ENCODE data around the gene LRRC26. TPM values are rescaled to one million over a fixed set of nuclear protein-coding genes. Genes with fewer than 3 reads are reported as not detected.

Gene LRRC26
- total RNA-seq, 1 experiment from 2014 or later = 0.52 TPM

- BruUV-seq (replicated peaks) = no TSS peak
- peaks cover 33% of the 10 kb centered on the region for H3K27me3 Mint-ChIP-seq (ENCODE audit: unreplicated experiment)
- H3K36me3 Mint-ChIP-seq (ENCODE audit: insufficient read depth, unreplicated experiment) = peaks cover 6% of the 10 kb centered on the region
- H3K4me3 Mint-ChIP-seq (ENCODE audit: low read depth, unreplicated experiment) = no peak overlapping the region
- no peak for TF ChIP-seq CTCF (IDR thresholded peaks at IDR 0.05; ENCODE audit: unreplicated experiment)
- intact Hi-C loops (cut with micrococcal nuclease; ENCODE audit: unreplicated experiment) = no loop called here
- CTCF ChIA-PET = interaction anchor here (0.6 to 0.8 kb wide), 2 partner anchors 21 to 126 kb away, joined by 3 to 5 read pairs; no protein-coding TSS in a partner anchor
- H3K27ac Mint-ChIP-seq (ENCODE audit: unreplicated experiment) = no peak overlapping the region
- no peak for DNase-seq
- no peaks in the 10 kb centered on the region for H3K4me1 Mint-ChIP-seq (ENCODE audit: low read depth, unreplicated experiment)
- peaks cover 2% of the 10 kb centered on the region for H3K9me3 Mint-ChIP-seq (ENCODE audit: low read depth, unreplicated experiment)
These were observed 19.8 kb downstream of the LRRC26 start for GRCh38 chr9:137149942-137150616.

GRCh38 chr9:137149363-137149762, 20.5 kb downstream of the LRRC26 start:
- peaks cover 2% of the 10 kb centered on the region for H3K9me3 Mint-ChIP-seq (ENCODE audit: low read depth, unreplicated experiment)
- no peak overlapping the region for H3K4me3 Mint-ChIP-seq (ENCODE audit: low read depth, unreplicated experiment)
- H3K4me1 Mint-ChIP-seq (ENCODE audit: low read depth, unreplicated experiment) = no peaks in the 10 kb centered on the region
- CTCF ChIA-PET = interaction anchor here (0.6 kb wide), 1 partner anchor 21 kb away, joined by 3 read pairs; no protein-coding TSS in a partner anchor
- TF ChIP-seq CTCF (IDR thresholded peaks at IDR 0.05; ENCODE audit: unreplicated experiment) = no peak
- H3K36me3 Mint-ChIP-seq (ENCODE audit: insufficient read depth, unreplicated experiment) = peaks cover 6% of the 10 kb centered on the region
- H3K27ac Mint-ChIP-seq (ENCODE audit: unreplicated experiment) = no peak overlapping the region
- no peak for DNase-seq
- H3K27me3 Mint-ChIP-seq (ENCODE audit: unreplicated experiment) = peaks cover 33% of the 10 kb centered on the region
- intact Hi-C loops (cut with micrococcal nuclease; ENCODE audit: unreplicated experiment) = no loop called here
- BruUV-seq (replicated peaks) = no TSS peak

GRCh38 chr9:137148661-137149060, 21.2 kb downstream of the LRRC26 start:
- peaks cover 6% of the 10 kb centered on the region for H3K36me3 Mint-ChIP-seq (ENCODE audit: insufficient read depth, unreplicated experiment)
- CTCF ChIA-PET = no interaction called here

GRCh38 chr9:137148242-137148641, 21.6 kb downstream of the LRRC26 start:
- CTCF ChIA-PET = no interaction called here
- Mint-ChIP-seq H3K9me3 (ENCODE audit: low read depth, unreplicated experiment) (peaks cover 2% of the 10 kb centered on the region), H3K4me1 (ENCODE audit: low read depth, unreplicated experiment) (no peaks in the 10 kb centered on the region), H3K4me3 (ENCODE audit: low read depth, unreplicated experiment) (no peak overlapping the region), H3K27ac (ENCODE audit: unreplicated experiment) (no peak overlapping the region), H3K36me3 (ENCODE audit: insufficient read depth, unreplicated experiment) (peaks cover 6% of the 10 kb centered on the region), H3K27me3 (ENCODE audit: unreplicated experiment) (peaks cover 44% of the 10 kb centered on the region)
- no peak for TF ChIP-seq CTCF (IDR thresholded peaks at IDR 0.05; ENCODE audit: unreplicated experiment)
- DNase-seq = no peak
- intact Hi-C loops (cut with micrococcal nuclease; ENCODE audit: unreplicated experiment) = no loop called here
- no TSS peak for BruUV-seq (replicated peaks)

More at GRCh38 chr9:137148661-137149060, 21.2 kb downstream of the LRRC26 start:
- no TSS peak for BruUV-seq (replicated peaks)
- intact Hi-C loops (cut with micrococcal nuclease; ENCODE audit: unreplicated experiment) = no loop called here
- Mint-ChIP-seq H3K4me3 (ENCODE audit: low read depth, unreplicated experiment) (no peak overlapping the region), H3K9me3 (ENCODE audit: low read depth, unreplicated experiment) (peaks cover 2% of the 10 kb centered on the region), H3K27ac (ENCODE audit: unreplicated experiment) (no peak overlapping the region), H3K4me1 (ENCODE audit: low read depth, unreplicated experiment) (no peaks in the 10 kb centered on the region), H3K27me3 (ENCODE audit: unreplicated experiment) (peaks cover 40% of the 10 kb centered on the region)
- DNase-seq = no peak
- no peak for TF ChIP-seq CTCF (IDR thresholded peaks at IDR 0.05; ENCODE audit: unreplicated experiment)
